Activated CD8-positive, alpha-beta memory T cell treated with anti-CD3 and anti-CD28 coated beads for 1 hour (primary cell): ENCODE results near the gene ZNF835.
"Not testable (repeated sequence)": the region's sequence is repeated elsewhere in the genome, so short reads cannot be mapped to it uniquely, and the experiment has no call there.

Experiments
- DNase-seq, 2 donors: peaks; one replicate each; pipeline ENCODE4 v3.0.0-alpha.2; 2020; ENCODE audit warnings: low read depth in 1 of 2; ENCODE audit errors: extremely low read depth in 1 of 2

Gene ZNF835

DNA sequence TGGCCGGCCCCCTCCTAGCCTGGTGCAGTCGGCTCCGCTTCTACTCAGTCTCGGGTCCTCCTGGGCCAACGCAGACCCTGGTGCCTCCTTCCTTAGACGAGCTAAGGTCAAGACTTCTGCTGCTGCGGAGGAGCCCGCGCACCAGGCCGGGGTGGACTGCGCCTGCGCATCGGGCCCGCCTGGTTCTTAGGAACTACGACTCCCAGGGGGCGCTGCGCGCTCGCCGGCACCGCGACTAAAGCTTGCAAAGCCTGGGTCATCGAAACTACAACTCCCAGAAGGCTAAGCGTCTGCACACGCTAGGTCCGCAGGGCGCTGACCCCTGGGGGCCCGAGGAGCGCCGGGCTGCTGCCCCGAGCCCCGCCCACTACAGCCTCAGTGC lies at the start of gene ZNF835:
ZNF835 (minus strand) TSS at position 145 of the 382 bp plus-strand sequence. CDS start 6,559 bp downstream, outside the sequence.
- peak; percentile 28 to 76 for DNase-seq

DNA sequence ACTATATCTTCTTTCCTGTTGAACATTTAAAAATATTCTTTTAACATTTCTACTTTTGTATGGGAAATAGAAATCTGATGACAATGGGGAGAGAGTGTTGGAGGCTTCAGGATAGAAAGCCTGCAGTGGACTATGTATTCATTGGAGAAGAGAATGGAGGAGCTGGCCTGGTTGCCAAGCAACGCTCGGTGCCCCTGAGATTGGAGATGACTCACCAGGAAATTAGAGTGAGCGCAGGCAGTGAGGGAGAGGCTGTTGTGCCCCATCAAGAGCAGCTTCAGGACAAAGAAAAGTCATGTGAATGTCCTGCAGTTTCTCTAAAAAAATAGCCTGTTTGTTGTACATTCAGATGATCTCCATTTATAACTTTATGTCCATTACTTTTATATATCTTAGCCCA lies 48.7 kb upstream of the ZNF835 start:
- DNase-seq = no peak

DNA sequence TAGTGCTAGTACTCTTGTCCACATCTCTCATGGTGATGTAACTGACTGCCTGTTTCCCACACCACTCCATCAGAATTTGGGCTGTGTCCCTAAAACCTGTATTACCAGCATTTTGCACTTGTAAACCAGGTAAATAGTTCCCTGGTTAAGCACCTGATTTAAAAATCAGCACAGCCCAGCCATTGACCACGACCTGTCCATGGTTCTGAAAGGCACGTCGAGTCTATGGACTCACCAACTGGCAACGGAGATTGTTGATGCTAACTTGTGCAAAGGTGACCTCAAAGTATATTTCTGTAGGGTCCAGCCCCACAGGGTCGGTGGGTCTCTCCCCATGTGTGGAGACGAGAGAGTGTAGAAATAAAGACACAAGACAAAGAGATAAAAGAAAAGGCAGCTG lies 46.7 kb upstream of the ZNF835 start:
- DNase-seq = no peak

DNA sequence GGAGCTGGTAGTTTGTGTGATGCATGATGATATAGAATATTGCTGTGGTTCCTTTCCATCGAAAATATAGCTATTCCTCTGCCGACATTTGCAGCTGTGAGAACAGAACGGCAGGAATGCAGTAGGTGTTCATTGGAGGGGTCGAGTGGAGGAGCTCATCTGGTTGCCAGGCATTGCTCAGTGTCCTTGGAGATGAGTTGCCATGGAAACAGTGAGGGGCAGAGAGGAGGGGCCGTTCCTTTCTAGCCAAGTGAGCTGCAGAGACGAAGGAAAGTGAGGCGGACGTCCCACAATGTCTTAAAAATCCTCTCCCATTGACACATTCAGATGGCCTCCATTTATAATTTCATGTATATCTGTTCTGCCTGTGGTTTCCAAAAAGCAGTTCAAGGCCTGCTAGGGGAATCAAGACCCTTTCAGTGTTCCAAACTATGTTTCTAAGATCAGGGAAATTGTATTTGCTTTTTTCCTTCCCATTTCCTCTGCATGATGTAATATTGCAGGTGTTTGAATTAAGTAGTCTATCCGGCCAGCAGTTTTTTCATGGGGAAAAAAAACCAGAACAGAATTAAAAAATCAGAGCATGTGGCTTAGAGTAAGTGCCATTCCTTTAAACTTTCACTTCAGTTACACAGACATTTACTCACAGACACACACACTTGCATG lies 41.2 kb upstream of the ZNF835 start:
- no peak for DNase-seq

DNA sequence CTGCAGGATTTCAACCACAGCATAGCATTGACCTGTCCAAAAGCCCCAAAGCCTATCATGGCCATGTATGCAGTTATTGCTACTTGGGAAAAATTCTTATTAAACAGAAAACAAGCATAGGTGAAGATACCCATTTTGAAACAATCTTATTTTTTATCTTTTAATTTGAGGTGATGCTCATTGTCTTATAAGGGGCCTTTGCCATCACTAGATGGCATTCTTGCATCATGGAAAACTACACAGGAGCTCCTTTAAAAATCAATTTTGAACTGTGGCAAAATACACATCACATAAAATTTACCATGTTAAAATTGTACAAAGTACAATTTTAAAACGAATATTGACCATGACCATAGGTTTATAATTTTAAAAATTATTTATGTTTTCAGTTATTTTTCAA lies 38.9 kb upstream of the ZNF835 start:
- DNase-seq = no peak

DNA sequence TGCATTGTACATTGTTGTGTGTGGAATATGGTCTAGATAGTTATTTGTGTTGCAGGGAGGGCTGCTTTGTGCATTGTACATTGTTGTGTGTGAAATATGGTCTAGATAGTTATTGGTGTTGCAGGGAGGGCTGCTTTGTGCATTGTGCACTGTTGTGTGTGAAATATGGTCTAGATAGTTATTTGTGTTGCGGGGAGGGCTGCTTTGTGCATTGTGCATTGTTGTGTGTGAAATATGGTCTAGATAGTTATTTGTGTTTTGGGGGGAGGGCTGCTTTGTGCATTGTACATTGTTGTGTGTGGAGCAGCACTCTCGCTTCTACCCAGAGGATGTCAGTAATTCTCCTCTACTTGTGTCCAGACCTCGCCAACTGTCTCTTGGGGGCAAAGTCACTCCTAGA lies 36.3 kb upstream of the ZNF835 start:
- DNase-seq = no peak

DNA sequence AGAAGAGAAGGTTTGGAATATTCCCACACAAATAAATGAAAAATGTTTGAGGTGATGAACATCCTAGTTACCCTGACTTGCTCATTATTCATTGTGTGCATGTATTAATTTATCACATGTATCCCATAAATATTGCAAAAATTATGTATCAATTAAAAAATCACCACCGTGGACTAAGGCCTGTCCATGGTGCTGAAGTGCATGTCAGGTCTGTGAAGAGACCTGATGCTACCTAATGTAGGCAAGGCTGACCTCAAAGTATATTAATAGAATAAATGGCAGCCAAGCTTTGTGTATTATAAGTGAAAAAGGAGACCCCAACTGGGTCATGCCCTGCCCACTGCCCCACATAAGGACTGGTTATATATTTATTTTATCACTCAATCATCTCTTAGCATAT lies 34.4 kb upstream of the ZNF835 start:
- no peak for DNase-seq

DNA sequence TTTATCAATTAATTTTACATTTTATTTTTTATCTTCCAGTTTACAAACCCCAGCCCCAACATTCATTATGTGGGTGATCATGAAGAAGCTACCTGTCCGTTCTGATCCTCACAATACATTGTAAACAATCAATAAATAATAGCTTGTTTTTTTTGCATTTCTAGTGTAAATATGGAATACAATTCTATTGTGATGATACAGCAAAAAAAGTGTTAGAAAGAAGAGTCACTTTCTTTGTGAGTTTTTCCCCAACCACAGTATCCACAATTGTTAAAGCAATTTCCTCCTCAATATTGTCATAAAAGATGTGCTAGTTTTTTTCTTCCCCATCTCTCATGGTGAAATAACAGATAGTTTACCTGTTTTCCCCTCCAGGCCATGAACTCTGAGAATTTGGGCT lies 30.3 kb upstream of the ZNF835 start:
- no peak for DNase-seq

DNA sequence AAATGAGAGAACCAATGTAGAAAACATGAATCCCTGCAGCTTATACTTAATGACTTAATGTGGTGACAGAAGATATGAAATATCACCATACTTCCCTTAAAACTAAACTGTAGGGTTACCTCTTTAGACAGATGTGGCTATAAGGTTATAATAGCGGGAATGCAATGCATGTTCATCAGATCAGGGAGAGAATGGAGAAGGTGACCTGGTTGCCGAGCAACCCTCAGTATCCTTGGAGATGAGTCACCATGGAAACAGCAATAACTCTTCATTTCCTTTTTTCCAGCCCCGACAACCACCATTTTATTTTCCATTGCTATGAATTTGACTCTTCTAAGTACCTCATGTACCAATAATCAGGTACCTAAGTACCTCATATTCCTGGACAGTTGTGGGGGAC lies 28.0 kb upstream of the ZNF835 start:
- no peak for DNase-seq

DNA sequence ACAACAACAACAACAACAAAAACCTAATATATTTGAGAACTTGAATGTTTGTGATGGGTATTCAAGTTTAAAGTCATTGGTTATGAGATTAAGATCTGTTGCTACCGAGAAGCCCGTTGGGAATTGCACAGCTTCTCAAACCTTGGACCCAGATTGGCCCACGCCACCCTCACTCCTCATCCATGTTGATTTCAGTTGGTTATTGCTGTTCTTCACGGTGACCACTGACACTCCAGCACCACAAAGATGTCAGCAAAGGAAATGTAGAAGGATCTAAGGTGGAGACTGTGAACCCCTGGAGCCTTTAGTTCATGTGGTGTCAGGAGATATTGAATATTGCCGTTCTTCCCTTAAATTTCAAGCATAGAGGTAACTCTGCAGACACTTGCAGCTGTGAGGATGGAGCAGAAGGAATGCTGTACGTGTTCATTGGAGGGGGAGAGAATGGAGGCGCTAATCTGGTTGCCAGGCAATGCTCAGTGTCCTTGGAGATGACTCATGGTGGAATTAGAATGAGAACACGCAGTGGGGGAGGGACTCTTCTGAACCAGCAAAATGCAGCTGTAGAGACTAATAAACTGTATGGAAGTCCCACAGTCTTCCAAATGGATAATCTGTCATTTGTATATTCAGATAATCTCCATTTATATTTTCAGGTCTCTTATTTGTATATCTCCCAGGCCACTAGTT lies 20.8 kb upstream of the ZNF835 start:
- no peak for DNase-seq

DNA sequence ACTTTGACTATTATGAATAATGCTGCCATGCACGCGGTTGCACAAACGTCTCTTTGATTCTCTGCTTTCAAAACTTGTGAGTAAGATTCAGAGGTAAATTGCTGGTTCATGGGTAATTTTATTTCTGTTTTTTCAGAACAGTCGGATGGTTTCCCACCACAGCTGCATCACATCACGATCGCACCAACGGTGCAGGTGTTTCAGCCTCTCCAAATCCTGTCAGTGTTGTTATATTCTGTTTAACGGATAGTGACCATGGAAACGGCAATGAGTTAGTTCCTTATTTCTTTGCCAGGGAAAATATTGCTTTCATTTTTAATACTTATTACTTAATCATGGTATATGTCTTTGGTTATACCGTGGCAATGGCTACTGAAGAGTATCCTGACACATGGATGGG lies 19.1 kb upstream of the ZNF835 start:
- DNase-seq = no peak

DNA sequence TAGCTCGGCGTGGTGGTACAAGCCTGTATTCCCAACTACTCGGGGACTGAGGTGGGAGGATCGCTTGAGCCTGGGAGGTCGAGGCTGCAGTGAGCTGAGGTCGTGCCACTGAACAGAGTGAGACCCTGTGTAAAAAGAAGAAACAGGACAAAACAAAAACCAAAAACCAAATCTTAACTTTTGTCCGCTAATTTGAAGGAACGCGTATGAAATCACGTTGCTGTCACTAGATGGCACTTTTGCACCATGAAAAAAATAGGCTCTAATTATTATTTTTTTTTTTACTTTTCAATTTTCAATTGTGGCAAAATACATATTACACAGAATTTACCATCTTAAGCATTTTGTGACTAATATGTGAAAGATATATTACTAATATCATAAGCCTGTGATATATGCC lies 17.6 kb upstream of the ZNF835 start:
- no peak for DNase-seq

DNA sequence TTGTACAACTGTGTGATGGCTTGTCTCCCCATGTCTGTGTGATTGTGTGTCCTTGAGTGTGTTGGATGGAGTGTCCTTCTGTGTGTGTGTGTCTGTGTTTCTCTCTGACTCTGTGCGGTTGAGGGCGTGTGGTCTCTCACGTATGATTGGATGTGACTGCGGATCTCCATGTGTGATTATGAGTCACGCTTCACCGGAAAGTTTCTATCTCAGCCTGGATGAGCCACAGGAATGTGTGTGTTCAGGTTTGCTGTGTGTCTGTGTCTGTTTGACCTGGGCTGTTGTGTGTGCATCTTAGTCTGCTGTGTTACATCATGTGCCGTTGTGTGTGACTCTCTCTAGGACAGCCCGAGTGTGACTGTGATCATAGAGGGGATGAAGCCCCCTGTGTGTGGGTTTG lies 15.5 kb upstream of the ZNF835 start:
- DNase-seq = no peak

DNA sequence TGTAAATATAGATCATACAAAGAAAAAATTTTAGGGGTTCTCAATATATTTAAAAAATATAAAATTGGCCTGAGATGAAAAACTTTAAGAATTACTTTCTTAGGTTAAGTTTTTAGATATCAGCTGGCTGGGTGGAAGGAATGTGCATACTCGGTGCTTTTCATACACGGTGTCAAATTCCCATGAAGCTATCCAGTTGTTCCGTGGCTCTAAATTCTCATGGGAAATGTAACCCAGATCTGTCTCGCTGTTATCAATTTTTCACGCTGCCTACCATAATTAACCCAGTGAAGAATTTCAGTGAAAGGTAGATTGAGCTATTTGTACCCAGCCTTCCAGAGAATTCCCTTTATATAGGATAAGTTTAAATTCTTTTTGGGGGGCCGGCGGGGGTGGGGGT lies 11.6 kb upstream of the ZNF835 start:
- no peak for DNase-seq

DNA sequence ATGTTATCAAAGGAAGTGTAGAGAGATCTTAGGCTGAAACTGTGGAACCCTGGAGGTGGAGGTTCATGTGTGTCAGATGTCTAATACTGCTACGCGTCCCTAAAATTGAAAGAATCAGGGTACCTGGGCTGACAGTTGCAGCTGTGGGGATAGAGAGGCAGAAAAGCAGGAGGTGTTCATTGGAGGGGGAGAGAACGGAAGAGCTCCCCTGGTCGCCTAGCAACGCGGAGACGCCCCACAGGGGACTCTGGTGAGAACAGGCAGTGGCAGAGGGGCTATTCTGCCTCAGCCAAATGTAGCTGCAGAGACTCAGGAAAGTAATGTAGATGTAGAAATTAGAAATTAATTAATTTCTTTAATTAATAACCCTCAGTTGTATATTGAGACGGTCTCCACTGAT lies 10.1 kb upstream of the ZNF835 start:
- no peak for DNase-seq

DNA sequence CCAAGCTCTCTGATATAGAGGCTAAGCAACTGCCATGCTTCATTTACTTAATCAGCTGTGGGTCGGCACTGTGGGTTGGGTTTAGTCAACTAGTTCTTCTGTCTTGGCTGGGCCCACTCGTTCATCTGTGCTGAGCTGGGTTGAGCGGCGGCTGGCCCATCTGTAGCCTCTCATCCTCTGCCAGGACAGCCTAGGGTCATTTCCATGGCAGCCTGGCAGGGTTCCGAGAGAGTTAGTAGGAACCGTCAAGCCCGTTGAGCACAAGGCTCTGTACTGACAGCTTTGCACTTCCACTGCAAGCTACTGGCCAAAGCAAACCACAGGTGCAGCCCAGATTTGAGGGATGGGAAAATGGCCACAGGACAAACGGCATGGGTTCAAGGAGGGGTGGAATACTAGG lies 6.6 kb upstream of the ZNF835 start:
- DNase-seq = no peak

DNA sequence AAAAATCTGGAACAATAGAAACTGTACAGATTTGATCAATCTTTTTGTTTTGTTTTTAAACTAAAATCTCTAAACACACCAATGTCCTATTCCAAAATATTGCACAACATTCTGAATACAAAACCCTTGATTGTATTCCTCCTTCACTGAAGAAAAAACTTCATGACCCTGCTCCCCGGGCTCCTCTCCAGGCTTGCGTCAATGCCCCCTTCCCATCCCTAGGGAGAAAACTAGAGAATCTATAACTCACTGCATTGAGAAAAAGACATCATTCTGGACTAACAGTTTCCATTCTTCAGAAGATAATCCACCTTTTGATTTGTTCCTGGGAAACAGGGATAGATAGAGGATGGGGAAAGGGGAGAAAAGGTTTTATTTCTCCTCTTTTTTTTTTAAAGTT lies 1.1 kb upstream of the ZNF835 start:
- DNase-seq = not testable (repeated sequence)

DNA sequence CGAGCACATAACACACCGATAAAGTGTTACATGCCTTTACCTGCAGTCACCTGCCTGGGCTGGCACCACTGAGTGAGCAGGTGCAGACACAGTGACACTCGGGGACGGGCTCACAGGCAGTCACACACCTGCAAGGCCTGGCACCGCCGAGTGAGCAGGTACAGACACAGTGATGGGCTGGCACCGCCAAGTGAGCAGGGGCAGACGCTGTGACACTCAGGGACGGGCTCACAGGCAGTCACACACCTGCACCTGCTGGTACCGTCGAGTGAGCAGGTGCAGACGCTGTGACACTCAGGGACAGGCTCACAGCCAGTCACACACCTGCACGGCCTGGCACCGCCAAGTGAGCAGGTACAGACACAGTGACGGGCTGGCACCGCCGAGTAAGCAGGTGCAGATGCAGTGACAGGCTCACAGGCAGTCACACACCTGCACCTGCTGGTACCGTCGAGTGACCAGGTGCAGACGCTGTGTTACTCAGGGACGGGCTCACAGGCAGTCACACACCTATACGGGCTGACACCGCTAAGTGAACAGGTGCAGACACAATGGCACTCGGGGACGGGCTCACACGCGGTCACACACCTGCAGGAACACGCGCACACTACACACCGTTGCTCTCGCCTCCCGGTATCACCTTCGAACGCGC lies 470 bp downstream of the ZNF835 start:
- no peak for DNase-seq

DNA sequence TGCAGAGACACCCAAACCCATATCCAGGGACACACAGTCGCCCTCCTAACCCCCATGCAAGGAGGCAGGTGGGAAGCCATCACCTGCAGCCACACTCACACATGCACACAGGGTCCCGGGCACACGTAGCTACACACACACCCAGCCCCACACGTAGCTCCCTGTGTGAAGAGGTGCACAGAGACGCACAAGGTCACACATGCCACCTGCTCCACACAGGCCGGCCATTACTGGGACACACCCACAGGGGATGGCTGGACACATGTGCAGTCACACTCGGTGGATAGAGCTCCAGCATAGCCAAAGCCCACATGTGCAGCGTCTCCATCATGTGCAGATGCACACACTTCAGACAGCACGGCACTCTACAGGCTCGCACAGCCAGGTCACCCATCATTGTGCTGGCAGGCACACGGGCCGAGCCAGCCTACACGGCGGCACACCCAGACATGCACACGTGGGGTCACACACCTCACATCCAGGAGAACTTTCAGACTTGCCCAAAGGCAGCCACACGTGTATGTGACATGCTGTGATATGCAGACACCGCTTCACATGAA lies 1.1 kb downstream of the ZNF835 start:
- no peak for DNase-seq

DNA sequence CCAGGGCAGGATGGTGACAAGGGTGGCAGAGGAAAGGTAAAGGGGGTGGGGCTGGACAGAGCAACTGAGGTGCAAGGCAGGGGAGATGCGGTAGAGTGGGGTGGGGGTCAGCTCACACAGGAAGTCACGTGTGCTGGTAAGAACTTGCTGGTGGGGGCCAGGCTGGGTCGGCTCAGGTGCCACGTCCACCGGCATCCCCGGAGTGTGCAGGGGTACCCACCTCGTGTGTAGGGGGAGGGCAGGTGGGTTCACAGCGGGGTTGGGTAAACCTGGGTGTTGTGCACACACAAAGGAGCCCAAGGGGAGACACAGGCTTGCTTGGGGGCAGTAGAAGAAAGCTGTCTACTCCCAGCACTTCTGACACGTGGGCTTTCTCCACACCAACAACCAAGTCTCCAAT lies 2.9 kb downstream of the ZNF835 start:
- no peak for DNase-seq

DNA sequence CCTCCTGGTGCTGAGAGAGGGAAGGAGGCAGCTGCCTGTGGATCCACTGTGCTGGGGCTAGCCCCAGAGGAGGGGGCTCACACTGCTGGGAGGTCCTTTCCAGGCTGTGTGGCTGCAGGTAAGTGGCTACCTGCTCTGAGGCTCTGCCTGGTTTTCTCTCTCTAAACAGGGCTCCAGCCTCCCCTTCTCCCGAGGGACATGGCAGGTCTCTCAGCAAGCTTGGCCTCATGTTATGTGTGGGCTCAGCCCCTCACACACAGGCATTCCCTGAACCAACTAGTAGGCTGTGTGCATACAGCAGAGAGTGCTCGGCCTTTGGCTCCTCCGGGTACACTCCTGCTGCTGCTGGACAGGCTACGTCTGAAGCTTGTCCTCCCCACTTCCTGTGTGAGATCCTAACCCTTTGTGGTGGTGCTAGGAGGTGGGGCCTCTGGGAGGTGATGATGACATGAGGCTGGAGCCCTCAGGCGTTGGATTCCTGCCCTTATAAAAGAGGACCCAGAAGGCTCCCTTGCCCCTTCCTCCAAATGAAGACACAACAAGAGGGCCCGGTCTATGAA lies 4.2 kb downstream of the ZNF835 start:
- DNase-seq = no peak

DNA sequence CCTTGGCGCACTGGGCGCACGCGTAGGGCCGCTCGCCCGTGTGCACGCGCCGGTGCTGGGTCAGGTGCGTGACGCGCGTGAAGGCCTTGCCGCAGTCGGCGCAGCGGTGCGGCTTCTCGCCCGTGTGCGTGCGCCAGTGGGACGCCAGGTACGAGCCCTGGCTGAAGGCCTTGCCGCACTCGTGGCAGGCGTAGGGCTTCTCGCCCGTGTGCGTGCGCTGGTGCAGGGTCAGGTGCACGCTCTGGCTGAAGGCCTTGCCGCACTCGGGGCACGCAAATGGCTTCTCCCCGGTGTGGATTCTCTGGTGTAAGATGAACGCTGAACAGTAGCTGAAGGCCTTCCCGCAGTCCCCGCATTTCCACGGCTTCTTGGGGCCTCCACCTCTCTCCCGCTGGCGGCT lies 7.0 kb downstream of the ZNF835 start:
- no peak for DNase-seq
